Astrocyte (in vitro differentiated cells and primary cell): ENCODE measurements around the gene NUP58.

Experiments used
- CTCF ChIP-seq: IDR thresholded peaks from 2 replicates; pipeline ENCODE4 v1.5.1; 2011; ENCODE audit warnings: low read depth, mild to moderate bottlenecking, inconsistent platforms, low read length, moderate library complexity; ENCODE audit not compliant: insufficient read depth
- EZH2 ChIP-seq: IDR thresholded peaks from 2 replicates; pipeline ENCODE4 v1.6.1; 2012; ENCODE audit warnings: mild to moderate bottlenecking, low read length, inconsistent platforms; ENCODE audit not compliant: insufficient read depth

- no peak for TF ChIP-seq CTCF
- no peak for TF ChIP-seq EZH2
Measured at GRCh38 chr13:25380082-25380481, 78.7 kb downstream of the NUP58 start.
